HG03039 (cell line): ENCODE measurements around the gene STPG2.

Source experiments
- ATAC-seq: cut with Tn5 transposase; IDR thresholded peaks from one replicate; pipeline ENCODE4 v1.9.1; 2021; ENCODE audit warnings: mild to moderate bottlenecking, moderate library complexity; ENCODE audit not compliant: unreplicated experiment

STPG2 gene

GRCh38 chr4:97836662-97837061, 306.6 kb downstream of the STPG2 start:
- no peak for ATAC-seq

DNA sequence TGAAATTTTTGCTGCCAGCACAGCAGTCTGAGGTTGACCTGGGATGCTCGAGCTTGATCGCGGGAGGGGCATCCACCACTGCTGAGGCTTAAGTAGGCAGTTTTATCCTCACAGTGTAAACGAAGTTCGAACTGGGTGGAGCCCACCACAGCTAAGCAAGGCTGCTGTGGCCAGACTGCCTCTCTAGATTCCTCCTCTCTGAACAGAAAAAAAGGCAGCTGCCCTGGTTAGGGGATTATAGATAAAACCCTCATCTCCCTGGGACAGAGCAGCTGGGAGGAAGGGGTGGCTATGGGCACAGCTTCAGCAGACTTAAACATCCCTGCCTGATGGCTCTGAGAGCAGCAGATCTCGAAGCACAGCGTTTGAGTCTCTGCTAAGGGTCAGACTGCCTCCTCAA, 314.6 kb downstream of the STPG2 start:
- no peak for ATAC-seq

- ATAC-seq = no peak
Measured at GRCh38 chr4:97819294-97819693, 324.0 kb downstream of the STPG2 start.

GRCh38 chr4:97812768-97813167, 330.5 kb downstream of the STPG2 start:
- ATAC-seq = no peak

GRCh38 chr4:97786306-97786920, 356.9 kb downstream of the STPG2 start:
- no peak for ATAC-seq

- no peak for ATAC-seq
Measured at GRCh38 chr4:97778174-97778573, 365.1 kb downstream of the STPG2 start.

GRCh38 chr4:97774347-97774989, 368.8 kb downstream of the STPG2 start:
- no peak for ATAC-seq

DNA sequence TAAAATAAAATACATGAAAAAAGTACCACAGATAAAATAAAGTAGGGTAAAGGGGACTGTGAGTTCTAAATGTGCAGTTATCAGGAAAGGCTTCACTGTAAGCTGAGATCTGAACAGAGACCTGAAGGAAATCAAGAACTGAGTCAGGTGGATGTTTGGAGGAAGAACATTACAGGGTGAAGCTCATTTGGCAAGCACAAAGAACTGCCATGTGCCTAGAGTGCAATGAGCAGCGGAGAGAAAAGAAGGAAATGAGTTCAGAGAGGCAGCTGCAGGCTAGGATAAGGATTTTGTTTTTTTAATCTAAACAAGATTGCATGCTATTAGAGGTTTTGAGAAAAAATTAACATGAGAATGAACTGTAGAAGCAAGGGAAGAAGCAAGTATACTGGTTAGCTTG, 373.1 kb downstream of the STPG2 start:
- no peak for ATAC-seq

DNA sequence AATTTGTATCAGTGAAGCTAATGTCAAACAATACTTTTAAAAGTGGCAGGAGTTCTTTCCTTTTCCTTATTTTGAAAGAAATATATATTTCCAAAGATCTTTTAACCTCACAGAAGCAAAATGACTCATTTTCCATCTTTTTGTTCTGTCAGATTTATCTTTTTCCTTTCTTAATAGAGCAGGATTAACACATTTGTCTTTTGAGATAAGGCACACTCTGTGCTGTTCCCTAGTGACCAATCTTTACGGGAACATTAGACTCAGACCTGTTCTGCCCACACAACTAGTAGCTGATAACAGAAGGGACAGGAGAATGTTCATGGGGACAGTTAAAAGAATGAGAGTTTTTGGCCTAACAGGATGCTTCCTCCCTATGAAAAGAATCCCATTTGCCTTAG, 381.2 kb downstream of the STPG2 start:
- ATAC-seq = no peak

DNA sequence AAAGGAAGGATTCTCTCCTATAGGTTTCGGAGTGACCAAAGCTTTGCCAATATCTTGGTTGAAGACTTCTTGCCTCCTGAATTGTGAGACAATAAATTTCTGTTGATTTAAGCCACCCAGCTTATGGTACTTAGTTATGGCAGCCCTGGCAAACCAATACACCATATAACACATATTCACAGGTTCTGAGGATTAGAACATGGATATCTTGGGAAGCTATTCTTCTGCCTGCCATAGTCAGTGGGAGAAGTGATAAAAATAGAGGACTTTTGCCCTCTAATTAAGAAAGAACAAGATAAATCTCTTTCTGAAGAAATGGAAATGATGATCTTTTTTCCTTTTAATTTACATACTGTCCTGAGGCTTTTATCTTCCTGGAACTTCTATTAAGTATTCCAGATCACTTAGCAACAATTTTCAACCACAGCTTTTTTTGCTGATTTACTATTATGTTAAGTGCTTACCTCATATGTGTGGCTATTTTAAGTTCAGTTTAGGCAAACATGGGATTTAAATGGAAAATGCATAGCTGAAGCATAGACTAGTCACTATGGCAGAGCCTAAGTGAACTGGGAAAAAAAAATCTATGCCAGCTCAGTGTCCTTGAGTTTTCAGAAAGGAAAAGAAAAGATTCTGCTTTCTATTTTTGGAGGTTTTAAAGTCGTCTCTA, 381.7 kb downstream of the STPG2 start:
- ATAC-seq = no peak

- no peak for ATAC-seq
Measured at GRCh38 chr4:97759785-97760184, 383.5 kb downstream of the STPG2 start.

DNA sequence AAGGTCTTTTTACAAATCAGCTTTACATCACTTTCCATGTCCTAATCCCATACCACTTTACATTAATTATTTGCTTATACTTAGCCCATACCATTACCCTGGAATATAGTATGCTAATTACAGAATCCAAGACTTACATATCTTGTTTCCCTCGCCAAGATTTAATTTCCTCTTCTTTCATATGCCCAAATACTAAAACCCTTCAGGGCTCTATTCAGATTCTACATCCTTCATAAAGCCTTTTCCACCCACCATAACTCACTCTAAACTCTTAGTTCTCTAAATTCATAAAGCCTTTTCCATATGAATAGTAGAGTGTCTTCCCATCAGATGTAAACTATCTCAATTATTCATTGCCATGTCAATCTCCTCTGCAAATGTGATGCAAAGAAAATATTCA, 390.7 kb downstream of the STPG2 start:
- ATAC-seq = no peak

- ATAC-seq = no peak
Measured at GRCh38 chr4:97747945-97748344, 395.3 kb downstream of the STPG2 start.

DNA sequence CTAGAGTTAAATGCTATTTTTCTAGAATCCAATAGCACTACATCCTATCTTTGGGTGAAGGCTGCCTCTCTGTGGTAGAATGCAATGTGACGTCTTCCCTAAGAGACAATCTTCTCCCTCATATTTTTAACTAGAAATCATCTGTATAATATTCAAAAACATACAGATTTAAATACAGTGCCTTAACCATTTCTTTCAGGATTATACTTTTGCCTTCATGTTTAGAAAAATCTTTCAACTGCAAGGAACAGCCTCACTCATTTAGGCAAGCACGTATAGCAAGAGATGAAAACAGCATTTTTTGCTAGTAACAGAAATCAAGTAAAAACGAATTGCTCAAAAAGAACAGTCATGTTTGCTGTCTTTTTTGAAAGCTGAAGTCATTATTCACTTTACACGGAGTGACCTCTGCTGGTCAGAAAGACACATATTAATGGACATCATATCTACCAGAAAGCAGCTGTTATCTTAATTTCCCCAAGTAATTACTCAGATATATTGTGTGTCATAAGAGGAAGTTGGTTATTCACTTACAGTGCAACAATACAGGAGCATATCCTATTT, 422.3 kb downstream of the STPG2 start:
- ATAC-seq = no peak

DNA sequence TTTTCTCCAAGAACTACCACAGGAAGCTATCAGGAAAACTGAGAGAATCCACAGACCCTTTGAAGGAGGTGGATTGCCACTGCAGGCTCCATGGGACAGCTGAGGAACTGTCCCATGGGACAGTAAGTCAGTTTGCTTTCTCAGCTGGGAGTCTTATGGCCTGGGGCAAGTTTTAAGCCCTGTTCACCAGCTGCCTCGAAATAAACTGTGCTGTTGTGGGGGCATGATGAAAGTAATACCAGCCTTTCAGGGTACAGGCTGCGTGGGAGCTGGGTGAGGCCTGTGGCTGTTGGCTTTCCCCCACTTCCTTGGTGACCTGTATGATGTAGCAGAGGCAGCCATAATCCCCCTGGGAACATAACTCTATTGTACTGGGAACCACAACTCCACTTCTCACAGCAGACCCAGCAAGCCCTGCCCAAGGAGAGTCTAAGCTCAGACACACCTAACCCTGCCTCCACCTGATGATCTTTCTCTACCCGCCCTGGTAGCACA, 452.1 kb downstream of the STPG2 start:
- ATAC-seq = no peak

- ATAC-seq = no peak
Measured at GRCh38 chr4:97670703-97671269, 472.5 kb downstream of the STPG2 start.

DNA sequence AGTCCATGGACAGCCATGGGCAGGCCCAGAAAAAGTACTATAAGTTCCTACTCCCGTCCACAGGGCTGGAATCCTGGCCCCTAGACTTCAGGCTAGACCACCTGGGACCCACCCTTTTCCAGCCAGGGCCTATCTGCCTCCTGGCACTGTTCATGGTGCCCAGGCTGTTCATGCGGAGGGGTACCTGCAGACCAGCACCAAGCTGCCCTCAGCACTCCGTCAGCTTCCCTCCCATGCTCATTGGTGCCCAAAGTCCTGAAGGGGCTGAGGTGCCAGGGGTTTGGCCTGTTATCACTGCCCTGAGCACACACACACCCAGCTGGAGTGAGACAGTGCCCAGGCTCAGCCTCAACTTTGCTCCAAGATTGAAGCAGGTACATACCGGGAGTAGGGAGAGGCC, 477.7 kb downstream of the STPG2 start:
- no peak for ATAC-seq

DNA sequence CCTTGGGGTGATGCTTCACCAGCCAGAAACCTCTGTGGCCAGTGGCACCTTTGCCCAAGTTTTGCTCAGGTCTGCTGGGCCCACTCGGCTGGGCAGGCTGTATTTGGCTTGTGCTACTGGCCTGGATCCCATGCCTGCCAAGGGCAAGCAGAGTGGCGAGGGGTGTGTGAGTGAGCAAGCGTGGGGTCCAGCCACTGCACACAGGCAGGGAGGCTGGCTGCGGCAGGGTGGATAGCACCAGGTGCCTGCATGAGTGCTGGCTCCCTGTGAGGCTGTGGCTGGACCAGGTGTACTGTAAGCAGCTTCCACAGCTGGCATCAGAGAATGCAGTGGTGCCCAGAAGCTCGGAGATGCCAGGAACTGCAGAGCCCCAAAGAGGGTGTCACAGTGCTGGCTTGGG, 478.5 kb downstream of the STPG2 start:
- ATAC-seq = no peak

DNA sequence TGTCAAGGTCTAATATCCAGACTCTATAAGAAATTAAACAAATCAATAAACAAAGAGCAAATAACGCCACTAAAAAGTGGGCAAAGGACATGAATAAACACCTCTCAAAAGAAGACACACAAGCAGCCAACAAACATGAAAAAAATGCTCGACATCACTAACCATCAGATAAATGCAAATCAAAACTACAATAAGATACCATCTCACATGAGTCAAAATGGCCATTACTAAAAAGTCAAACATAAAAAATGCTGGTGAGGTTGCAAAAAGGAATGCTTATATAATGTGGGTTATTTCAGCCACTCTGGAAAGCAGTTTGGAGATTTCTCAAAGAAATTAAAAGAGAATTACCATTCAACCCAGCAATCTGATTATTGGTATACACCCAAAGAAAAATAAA, 481.1 kb downstream of the STPG2 start:
- no peak for ATAC-seq

DNA sequence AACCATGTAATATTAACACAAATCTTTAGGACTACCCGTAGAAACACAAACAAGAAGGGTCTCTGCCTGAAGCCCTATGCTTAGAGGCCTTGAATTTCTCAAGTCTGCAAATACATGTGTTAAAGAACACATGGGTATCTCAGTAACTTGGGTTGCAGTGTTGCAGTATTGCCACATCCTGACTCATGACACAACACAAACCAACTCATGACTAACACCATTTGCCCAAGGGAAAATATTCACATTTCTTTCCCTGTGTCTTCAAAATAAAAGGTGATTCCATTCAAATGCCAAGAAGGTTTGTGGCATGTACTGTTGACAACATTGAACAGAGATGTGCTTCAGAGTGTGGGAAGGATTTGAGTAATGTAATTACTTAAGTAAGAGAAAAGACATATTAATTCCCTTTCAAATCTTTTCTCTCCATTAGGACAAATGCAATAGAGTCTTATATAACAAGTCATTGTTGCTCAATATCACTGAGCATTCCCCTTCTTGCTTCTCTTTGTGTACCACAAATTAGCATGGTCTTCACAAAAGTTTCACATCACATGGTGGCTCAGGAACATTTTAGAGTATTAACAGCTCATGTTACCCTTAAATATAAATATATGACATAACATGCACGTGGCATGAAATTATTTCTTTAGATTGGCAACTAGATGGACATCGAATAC, 487.1 kb downstream of the STPG2 start:
- no peak for ATAC-seq

DNA sequence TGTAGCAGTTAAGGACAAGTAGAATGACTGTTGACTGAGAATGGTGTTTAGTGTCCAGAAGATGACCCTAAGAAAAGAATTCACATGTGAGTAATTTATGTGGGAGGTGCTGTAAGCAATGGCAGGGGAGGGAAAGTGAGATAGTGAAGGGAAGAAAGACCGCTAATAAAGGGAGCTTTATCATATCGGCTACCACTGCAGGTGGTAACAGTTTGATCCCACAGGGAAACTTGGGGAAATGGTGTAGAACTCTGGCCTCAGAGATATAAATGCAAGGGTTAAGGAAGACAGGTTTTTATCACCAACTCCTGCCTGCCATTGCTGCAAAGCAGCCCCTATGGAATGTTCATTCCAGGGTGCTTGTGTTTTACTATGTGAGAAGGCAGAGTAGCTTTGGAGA, 489.6 kb downstream of the STPG2 start:
- ATAC-seq = no peak
